Activated CD8-positive, alpha-beta memory T cell treated with anti-CD3 and anti-CD28 coated beads for 4 hours (primary cell): Measurements from ENCODE around the gene HERC6.
A peak's percentile ranks its signal among the peaks of the same experiment; 100 is the strongest.
"Not testable (repeated sequence)": the region's sequence is repeated elsewhere in the genome, so short reads cannot be mapped to it uniquely, and the experiment has no call there.

Experiments
- DNase-seq, 2 donors: peaks; one replicate each; pipeline ENCODE4 v3.0.0-alpha.2; 2020; ENCODE audit warnings: low read depth in 2 of 2

HERC6 gene

GRCh38 chr4:88446124-88446523 is 67.5 kb downstream of the HERC6 start:
- DNase-seq: no peak

- no peak for DNase-seq
Observed at GRCh38 chr4:88447371-88448095, 68.9 kb downstream of the HERC6 start.

- not testable (repeated sequence) for DNase-seq
Observed at GRCh38 chr4:88448211-88448765, 69.6 kb downstream of the HERC6 start.

DNA sequence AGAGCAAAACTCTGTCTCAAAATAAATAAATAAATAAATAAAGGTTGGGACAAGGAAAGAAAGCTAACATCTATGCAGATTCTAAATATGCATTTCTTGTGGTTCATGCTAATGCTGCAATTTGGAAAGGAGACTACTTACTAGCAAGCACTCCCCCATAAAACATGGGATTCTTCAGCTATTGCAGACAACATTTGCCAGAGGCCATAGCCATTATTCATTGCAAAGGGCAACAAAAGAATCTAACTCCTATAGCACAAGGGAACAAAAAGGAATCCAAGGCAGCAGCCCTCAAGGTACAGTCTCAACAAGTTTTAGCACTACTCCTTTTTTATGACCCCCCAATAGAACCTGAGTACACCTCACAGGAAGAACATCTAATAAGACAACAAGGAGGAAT is 70.2 kb downstream of the HERC6 start:
- DNase-seq: no peak

DNA sequence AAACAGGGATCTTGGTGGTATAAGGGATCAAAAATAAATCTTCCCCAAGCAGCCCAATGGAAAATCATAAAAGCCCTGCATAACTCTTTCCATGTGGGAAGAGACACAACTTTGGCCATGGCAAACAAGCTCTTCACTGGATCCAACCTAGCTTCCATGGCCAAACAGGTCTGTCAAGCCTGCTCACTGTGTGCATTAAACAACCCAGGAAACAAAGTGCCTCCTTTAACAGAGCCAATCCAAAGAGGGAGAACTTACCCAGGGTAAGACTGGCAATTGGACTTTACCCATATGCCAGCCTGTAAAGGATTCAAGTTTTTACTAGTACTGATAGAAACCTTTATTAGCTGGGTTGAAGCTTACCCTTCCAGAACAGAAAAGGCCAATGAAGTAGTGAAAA is 70.6 kb downstream of the HERC6 start:
- no peak for DNase-seq

- DNase-seq: no peak
Observed at GRCh38 chr4:88451205-88451604, 72.6 kb downstream of the HERC6 start.

DNA sequence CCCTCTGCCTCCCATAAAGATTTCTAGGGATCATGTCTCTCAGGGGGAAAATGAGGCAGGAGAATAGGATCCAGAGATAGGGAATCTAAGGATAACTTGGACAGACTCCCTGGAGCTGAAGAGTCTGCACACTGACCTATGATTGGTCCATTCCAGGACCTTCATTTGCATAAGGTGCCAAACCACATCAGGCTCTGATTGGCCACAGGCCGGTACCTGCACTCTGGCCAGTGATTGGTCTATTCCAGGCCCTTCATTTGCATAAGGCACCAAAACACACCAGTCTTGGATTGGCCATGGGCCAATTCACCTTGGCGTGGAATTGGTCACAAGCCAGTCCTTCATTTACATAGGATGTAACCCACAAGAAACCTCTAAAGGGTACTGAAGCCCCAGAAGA is 74.3 kb downstream of the HERC6 start:
- no peak for DNase-seq

GRCh38 chr4:88456670-88457306 is 78.1 kb downstream of the HERC6 start, which contains the start of gene HERC5:
HERC5 (plus strand) TSS chr4:88457119; CDS start chr4:88457270, 151 bp downstream.
- DNase-seq: peak; percentile 81

DNA sequence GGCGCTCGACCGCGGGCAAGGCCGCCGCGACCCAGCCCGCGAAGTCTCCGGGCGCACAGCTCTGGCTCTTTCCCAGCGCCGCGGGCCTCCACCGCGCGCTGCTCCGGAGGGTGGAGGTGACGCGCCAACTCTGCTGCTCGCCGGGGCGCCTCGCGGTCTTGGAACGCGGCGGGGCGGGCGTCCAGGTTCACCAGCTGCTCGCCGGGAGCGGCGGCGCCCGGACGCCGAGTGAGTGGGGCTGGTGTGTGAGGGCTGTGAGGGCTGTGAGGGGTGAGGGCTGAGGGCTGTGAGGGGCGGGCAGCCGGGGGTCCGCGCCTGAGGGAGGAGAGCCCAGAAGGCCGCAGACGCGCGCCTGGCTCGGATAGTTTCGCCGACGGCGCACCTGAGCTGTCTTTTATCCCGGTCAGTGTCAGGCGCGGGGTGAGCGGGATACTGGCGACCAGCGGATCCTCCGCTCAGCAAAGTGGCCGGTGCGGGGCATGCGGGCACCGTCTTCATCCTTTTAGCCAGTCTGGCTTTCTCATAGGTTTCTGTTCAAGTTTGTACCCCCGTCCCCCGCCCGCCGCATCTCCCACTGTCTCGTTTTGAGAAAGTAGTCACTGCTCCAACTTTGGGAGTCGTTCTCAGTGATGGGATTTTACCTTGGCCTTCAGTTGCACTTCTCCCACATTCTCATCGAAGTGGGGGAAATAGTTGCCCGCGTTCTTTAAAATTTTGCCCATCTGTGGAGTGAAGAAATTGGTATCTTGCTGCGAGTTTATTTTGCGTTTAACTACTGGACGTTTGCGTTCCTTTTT is 78.9 kb downstream of the HERC6 start:
- peak; percentile 2 to 3 for DNase-seq

- no peak for DNase-seq
Observed at GRCh38 chr4:88458104-88458740, 79.6 kb downstream of the HERC6 start.

GRCh38 chr4:88465653-88466192 is 87.1 kb downstream of the HERC6 start:
- DNase-seq: no peak

- DNase-seq: no peak
Observed at GRCh38 chr4:88467392-88467791, 88.7 kb downstream of the HERC6 start.

- no peak for DNase-seq
Observed at GRCh38 chr4:88477229-88477860, 98.7 kb downstream of the HERC6 start.

- DNase-seq: no peak
Observed at GRCh38 chr4:88478247-88478646, 99.6 kb downstream of the HERC6 start.

DNA sequence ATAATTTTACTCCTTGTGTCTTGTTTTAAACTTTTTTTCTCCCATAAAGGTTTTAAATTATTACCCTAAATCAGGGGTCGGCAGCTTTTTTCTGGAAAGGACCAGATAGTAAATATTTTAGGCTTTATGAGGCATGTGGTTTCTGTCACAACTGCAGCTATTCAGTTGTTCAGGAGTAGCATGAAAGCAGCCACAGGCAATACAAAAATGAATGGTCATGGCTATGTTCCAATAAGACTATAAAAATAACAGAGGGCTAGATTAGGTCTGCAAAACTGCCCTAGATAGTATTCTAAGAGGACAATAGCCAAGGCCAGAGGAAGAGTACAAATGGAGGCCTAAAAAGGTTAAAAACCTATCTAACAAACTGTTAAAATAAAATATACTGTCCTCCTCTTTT is 102.9 kb downstream of the HERC6 start:
- no peak for DNase-seq

DNA sequence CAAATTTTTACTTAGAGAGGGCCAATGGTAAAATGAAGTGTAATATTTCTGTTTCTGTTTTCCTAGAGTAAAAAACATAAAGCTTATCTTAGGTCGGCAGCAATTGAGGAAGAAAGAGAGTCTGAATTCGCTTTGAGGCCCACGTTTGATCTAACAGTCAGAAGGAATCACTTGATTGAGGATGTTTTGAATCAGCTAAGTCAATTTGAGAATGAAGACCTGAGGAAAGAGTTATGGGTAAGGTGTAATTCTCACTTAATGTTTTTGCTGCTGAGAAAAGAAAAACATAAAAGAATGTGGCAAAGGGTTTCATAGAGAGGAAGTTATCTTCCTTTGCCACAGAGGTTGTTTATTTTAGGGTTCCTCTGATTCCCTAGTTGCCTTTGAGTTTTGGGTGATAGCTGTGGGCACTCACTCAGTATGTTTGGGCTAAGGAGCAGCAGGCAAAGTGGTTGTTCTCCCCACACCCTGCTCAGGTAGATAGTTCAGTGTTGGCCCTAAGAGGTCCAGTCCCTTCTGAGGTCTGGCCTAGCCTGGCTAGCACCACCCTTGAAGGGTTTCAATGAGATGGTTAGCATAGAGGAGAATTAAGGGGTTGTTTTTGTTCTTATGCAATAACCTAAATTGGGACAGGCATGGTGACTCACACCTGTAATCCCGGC is 110.6 kb downstream of the HERC6 start:
- DNase-seq: no peak
